Superior temporal gyrus (tissue), 1 donor: ENCODE results near the gene AKAP4.

ENCODE experiments used
- DNase-seq: peaks from one replicate; pipeline ENCODE4 v3.0.0-alpha.2; 2016; ENCODE audit errors: extremely low spot score

The AKAP4 gene

GRCh38 chrX:50200907-50201306 lies at the start of gene AKAP4:
TSS of gene AKAP4 (minus strand) at chrX:50201007. CDS start at chrX:50200889, 118 bp downstream.
- no peak for DNase-seq

DNA sequence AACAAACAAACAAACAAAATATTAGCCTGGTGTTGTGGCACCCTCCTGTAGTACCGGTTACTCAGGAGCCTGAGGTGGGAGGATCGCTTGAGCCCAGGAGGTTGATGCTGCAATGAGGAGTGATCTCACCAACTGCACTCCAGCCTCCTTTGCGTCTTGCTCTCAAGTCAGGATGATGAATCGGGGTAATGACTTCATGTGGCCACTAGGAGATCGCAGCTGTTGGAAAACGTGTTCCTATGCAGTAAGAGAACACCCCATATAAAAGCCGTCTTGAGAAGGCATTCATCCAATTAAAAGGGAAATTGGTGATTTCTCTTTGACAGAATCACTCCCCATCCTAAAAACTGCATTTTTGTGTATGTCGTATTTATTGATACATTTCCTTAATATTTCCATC lies 10.7 kb upstream of the AKAP4 start:
- DNase-seq = no peak

- DNase-seq = no peak
Measured at GRCh38 chrX:50206753-50207152, 5.9 kb upstream of the AKAP4 start.

- peak; percentile 67 for DNase-seq
Measured at GRCh38 chrX:50204364-50204899, 3.6 kb upstream of the AKAP4 start, which contains the start of gene CCNB3. TSS of gene CCNB3 (plus strand) at chrX:50204765. CDS start at chrX:50285164, 80,399 bp downstream.

- no peak for DNase-seq
Measured at GRCh38 chrX:50202539-50202938, 1.7 kb upstream of the AKAP4 start.

GRCh38 chrX:50198348-50198747 lies 2.5 kb downstream of the AKAP4 start:
- no peak for DNase-seq

DNA sequence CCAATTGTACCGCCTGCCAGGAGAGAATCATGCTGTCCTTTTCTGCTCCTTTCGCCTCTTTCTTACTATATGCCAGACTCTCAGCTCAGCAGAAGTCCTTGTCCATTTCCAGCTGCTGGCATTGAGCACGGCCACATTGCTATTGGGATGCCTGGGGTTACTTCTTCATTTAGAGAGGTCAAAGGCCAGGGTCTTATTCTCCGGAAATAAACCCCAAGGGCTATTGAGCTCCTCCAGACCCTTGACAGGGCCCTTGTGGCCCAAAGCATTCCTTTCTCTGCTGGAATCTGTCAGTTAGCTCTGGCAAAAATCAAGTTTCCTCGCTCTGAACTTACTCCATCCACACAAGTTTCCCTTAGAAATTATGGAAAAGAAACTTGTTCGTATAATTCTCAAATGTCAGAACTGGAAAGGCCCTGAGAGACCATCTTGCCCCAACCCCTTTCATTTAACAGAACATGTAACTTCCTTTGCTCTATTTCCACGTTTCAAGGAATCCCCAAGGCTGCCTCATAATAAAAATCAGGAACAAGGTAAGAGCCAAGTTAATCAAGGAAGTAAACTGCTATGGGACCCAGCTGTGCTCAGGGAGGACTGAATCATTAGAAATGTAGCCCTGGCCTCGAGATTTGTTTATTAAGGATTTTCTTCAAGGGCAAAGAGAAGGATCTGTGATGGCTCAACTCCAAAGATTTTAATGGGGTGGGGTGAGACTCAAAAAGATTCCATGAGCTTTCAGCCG lies 11.8 kb downstream of the AKAP4 start:
- DNase-seq = no peak

- no peak for DNase-seq
Measured at GRCh38 chrX:50183891-50184290, 16.9 kb downstream of the AKAP4 start.

- no peak for DNase-seq
Measured at GRCh38 chrX:50180073-50180940, 20.5 kb downstream of the AKAP4 start.

- DNase-seq = no peak
Measured at GRCh38 chrX:50169717-50170116, 31.1 kb downstream of the AKAP4 start.

DNA sequence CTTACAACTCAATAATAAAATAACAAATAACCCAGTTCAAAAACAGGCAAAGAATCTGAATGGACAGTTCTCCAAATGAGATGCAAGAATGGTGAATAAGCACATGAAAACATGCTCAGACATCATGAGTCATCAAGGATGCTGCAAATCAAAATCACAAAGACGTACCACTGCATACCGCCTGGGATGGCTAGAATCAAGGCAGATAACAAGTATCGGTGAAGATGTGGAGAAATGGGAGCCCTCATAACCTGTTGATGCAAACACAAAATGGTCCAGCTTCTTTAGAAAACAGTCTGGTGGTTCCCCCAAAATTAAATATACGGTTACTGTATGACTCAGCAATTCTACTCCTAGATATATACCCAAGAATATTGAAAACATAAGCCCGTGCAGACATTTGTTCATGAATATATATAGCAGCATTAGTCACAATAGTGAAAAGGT lies 32.5 kb downstream of the AKAP4 start:
- DNase-seq = no peak

DNA sequence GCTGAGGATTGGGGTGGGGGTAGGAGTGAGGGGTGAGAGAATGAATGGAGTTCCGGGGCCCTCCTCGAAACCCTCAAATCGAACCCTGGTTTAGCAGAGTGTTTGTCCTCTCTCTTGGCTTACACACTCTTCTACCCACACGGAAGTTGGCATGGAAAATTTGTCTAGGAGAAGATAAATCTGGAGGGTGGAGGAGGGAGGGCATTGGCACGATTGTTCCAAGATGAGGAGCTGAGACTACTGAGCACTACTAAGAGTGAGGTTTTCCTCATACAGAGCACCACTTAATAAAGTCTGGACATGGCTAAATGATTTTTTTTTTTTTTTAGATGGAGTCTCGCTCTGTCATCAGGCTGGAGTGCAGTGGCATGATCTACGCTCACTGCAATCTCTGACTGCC lies 33.4 kb downstream of the AKAP4 start:
- peak; percentile 8 for DNase-seq

DNA sequence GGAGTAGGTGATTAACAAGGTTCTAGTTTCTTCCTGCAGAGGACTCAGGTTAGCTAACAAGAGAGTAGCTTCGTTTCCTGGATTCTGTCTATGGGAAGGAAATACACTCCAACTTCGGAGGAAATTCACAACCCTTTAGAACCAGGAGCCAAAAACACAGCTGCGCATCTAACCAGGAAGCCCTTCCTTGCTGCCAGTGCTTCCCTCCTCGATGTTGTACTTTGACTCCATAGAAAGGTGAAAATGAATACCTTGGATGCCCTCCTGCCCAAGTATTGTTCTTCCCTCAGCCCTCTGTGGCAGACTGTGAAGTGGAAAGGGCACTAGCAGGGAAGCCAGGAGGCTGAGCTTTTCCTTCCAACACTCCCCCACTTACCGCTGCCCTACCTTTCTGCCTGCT lies 35.1 kb downstream of the AKAP4 start:
- DNase-seq = no peak

- DNase-seq = no peak
Measured at GRCh38 chrX:50161127-50161526, 39.7 kb downstream of the AKAP4 start.

DNA sequence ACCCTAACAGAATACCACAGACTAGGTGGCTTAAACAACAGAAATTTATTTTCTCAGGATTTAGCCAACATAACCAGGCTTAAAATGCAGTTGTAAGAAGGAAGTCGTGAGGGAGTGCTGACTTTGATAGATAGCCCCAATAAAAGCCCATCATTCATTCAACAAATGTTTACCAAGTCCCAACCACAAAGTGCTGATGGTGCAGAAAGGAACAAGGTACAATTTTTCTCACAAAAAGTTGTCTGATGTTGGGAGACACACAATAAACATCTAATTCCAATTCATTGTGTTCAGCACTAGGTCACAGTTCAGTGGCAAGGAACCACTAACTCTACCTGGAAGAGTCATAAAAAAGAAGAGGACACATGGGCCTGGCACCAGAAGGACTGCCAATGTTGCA lies 42.2 kb downstream of the AKAP4 start:
- no peak for DNase-seq

DNA sequence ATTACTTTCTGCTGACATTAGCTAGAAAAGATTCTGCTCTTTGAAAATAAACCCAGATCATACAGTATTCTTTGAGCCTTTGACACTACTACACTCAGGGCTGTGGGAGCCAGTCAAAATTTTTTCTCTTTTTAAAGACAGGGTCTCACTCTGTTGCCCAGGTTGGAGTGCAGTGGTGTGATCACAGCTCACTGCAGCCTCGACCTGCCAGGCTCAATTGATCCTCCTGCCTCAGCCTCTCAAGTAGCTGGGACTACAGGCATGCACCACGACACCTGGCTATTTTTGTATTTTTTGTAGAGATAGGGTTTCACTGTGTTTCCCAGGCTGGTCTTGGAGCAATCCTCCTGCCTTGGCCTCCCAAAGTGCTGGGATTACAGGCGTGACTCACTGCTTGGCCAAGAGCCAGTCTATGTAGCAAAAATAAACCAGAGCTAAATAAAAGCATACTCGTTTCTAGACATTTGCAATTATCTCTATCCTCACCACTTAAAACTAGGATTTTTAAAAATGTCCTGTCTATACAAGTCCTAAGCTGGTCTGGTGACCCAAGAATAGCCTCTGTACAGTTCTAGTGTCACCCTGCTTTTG lies 43.2 kb downstream of the AKAP4 start:
- DNase-seq = no peak

GRCh38 chrX:50154429-50154828 lies 46.4 kb downstream of the AKAP4 start:
- DNase-seq = no peak

GRCh38 chrX:50152456-50152855 lies 48.4 kb downstream of the AKAP4 start:
- DNase-seq = no peak

GRCh38 chrX:50147972-50148371 lies 52.8 kb downstream of the AKAP4 start:
- DNase-seq = no peak
